ENCODE results near the gene CHRM1.

GRCh38 chr11:62919476-62919875, 1.7 kb downstream of the CHRM1 start:
- TF ChIP-seq CTCF (tag by site-specific recombination; IDR thresholded peaks at IDR 0.05) (no peak), PRDM10 (tag by site-specific recombination; IDR thresholded peaks at IDR 0.05) (no peak), ZNF660 (tag by site-specific recombination; IDR thresholded peaks at IDR 0.05) (no peak), ZNF639 (tag by site-specific recombination; IDR thresholded peaks at IDR 0.05) (no peak), ZNF138 (tag by site-specific recombination; IDR thresholded peaks at IDR 0.05; ENCODE audit: borderline replicate concordance) (no peak), SALL2 (tag by site-specific recombination; IDR thresholded peaks at IDR 0.05; ENCODE audit: borderline replicate concordance) (no peak), ZNF37A (tag by site-specific recombination; IDR thresholded peaks at IDR 0.05) (no peak), ZNF561 (tag by site-specific recombination; IDR thresholded peaks at IDR 0.05; ENCODE audit: borderline replicate concordance) (no peak)
